Loucy (cell line): ENCODE results near the gene ZNF211.

ENCODE experiments used
- H2AFZ ChIP-seq: fragments of 200-600 bp; sonication (generic); 2 replicates; pipeline ENCODE4 v1.6.0; 2016; ENCODE audit warnings: antibody characterized with exemption, mild to moderate bottlenecking, low read length, moderate library complexity
- H3F3A ChIP-seq: fragments of 200-600 bp; 2 replicates; pipeline ENCODE4 v1.6.0; 2016; ENCODE audit warnings: antibody characterized with exemption, low read depth, mild to moderate bottlenecking
- H3K27me3 ChIP-seq: fragments of 200-600 bp; sonication (generic); 2 replicates; pipeline ENCODE4 v1.6.1; 2014; ENCODE audit warnings: low read length, mild to moderate bottlenecking; ENCODE audit not compliant: insufficient read depth, poor library complexity, severe bottlenecking
- H3K36me3 ChIP-seq: fragments of 200-600 bp; sonication (generic); 2 replicates; pipeline ENCODE4 v1.6.1; 2016; ENCODE audit warnings: low read length; ENCODE audit not compliant: insufficient read depth
- H3K4me1 ChIP-seq: fragments of 200-600 bp; sonication (generic); 2 replicates; pipeline ENCODE4 v1.5.1; 2014; ENCODE audit warnings: low read length, mild to moderate bottlenecking; ENCODE audit not compliant: insufficient read depth, poor library complexity, severe bottlenecking
- H3K4me2 ChIP-seq: fragments of 200-600 bp; sonication (generic); 2 replicates; pipeline ENCODE4 v1.6.0; 2014; ENCODE audit warnings: antibody characterized with exemption, low read length, low read depth, mild to moderate bottlenecking; ENCODE audit not compliant: poor library complexity, severe bottlenecking
- H3K4me3 ChIP-seq: fragments of 200-600 bp; sonication (generic); 2 replicates; pipeline ENCODE4 v1.5.1; 2014; ENCODE audit warnings: low read length, mild to moderate bottlenecking, mixed read lengths; ENCODE audit not compliant: poor library complexity, severe bottlenecking
- H3K79me2 ChIP-seq: fragments of 200-600 bp; sonication (generic); 2 replicates; pipeline ENCODE4 v1.6.1; 2014; ENCODE audit warnings: low read length; ENCODE audit not compliant: insufficient read depth
- H3K9ac ChIP-seq: fragments of 200-600 bp; sonication (generic); 2 replicates; pipeline ENCODE4 v1.6.0; 2014; ENCODE audit warnings: mild to moderate bottlenecking, low read depth, low read length, moderate library complexity; ENCODE audit not compliant: poor library complexity, severe bottlenecking
- H3K9me2 ChIP-seq: fragments of 200-600 bp; sonication (generic); replicated peaks from 2 replicates; pipeline ENCODE4 v1.6.1; 2016; ENCODE audit warnings: low read depth, low read length, mixed read lengths
- H3K9me3 ChIP-seq: fragments of 200-600 bp; sonication (generic); 2 replicates; pipeline ENCODE4 v1.6.1; 2014; ENCODE audit warnings: mild to moderate bottlenecking, antibody characterized with exemption, low read length, low read depth; ENCODE audit not compliant: insufficient read depth
- H4K20me1 ChIP-seq: fragments of 200-600 bp; sonication (generic); 2 replicates; pipeline ENCODE4 v1.6.0; 2014; ENCODE audit warnings: antibody characterized with exemption, low read length, mild to moderate bottlenecking; ENCODE audit not compliant: insufficient read depth, poor library complexity, severe bottlenecking
- CTCF ChIP-seq: fragments of 200-600 bp; sonication (generic); conservative IDR thresholded peaks from 2 replicates; pipeline ENCODE4 v1.5.1; 2014; ENCODE audit warnings: mild to moderate bottlenecking, antibody characterized with exemption, low read length
- EZH2phosphoT487 ChIP-seq: fragments of 200-600 bp; IDR thresholded peaks from 2 replicates; pipeline ENCODE4 v1.6.1; 2018; ENCODE audit warnings: antibody characterized with exemption, mild to moderate bottlenecking, moderate library complexity, borderline replicate concordance

Gene ZNF211

GRCh38 chr19:57643734-57644133 lies 10.8 kb downstream of the ZNF211 start:
- TF ChIP-seq CTCF (no peak), EZH2phosphoT487 (no peak)
- H3K9ac ChIP-seq, result no peak overlapping the region
- H3K27me3 ChIP-seq, result no peaks in the 10 kb centered on the region
- H3K4me1 ChIP-seq, result no peaks in the 10 kb centered on the region
- H3F3A ChIP-seq, result no peaks in the 10 kb centered on the region
- no peak overlapping the region for H3K4me2 ChIP-seq
- no peak overlapping the region for H2AFZ ChIP-seq
- H3K79me2 ChIP-seq, result no peaks in the 10 kb centered on the region
- no peak overlapping the region for H3K4me3 ChIP-seq
- no peaks in the 10 kb centered on the region for H3K9me2 ChIP-seq
- H3K9me3 ChIP-seq, result peaks cover 31% of the 10 kb centered on the region
- no peaks in the 10 kb centered on the region for H4K20me1 ChIP-seq
- H3K36me3 ChIP-seq, result peaks cover 36% of the 10 kb centered on the region

GRCh38 chr19:57648331-57649003 lies 15.5 kb downstream of the ZNF211 start:
- H3K4me2 ChIP-seq, result no peak overlapping the region
- no peaks in the 10 kb centered on the region for H4K20me1 ChIP-seq
- no peaks in the 10 kb centered on the region for H3K9me3 ChIP-seq
- no peaks in the 10 kb centered on the region for H3K36me3 ChIP-seq
- no peaks in the 10 kb centered on the region for H3K9me2 ChIP-seq
- peaks cover 20% of the 10 kb centered on the region for H3K4me1 ChIP-seq
- no peak overlapping the region for H3K4me3 ChIP-seq
- H3F3A ChIP-seq, result no peaks in the 10 kb centered on the region
- no peaks in the 10 kb centered on the region for H3K27me3 ChIP-seq
- TF ChIP-seq CTCF (no peak), EZH2phosphoT487 (no peak)
- no peak overlapping the region for H3K9ac ChIP-seq
- no peak overlapping the region for H2AFZ ChIP-seq
- no peaks in the 10 kb centered on the region for H3K79me2 ChIP-seq

- H3K9me3 ChIP-seq, result no peaks in the 10 kb centered on the region
- no peaks in the 10 kb centered on the region for H3F3A ChIP-seq
- H3K4me2 ChIP-seq, result peak overlapping the region; percentile 51
- H3K4me3 ChIP-seq, result peak overlapping the region; percentile 30
- peak overlapping the region; percentile 61 for H3K9ac ChIP-seq
- H3K4me1 ChIP-seq, result peaks cover 20% of the 10 kb centered on the region
- H4K20me1 ChIP-seq, result no peaks in the 10 kb centered on the region
- H3K9me2 ChIP-seq, result no peaks in the 10 kb centered on the region
- no peak for TF ChIP-seq CTCF
- no peak for TF ChIP-seq EZH2phosphoT487
- no peaks in the 10 kb centered on the region for H3K27me3 ChIP-seq
- no peaks in the 10 kb centered on the region for H3K36me3 ChIP-seq
- H3K79me2 ChIP-seq, result no peaks in the 10 kb centered on the region
- H2AFZ ChIP-seq, result no peak overlapping the region
These were observed 18.7 kb downstream of the ZNF211 start for GRCh38 chr19:57651654-57651996.
